Measurements from ENCODE around the gene NKX1-1. TPM values are rescaled to one million over a fixed set of nuclear protein-coding genes. Genes with fewer than 3 reads are reported as not detected.
A peak's percentile ranks its signal among the peaks of the same experiment; 100 is the strongest.

The NKX1-1 gene
- total RNA-seq, 1 donor from 2014 or later, result not detected

DNA sequence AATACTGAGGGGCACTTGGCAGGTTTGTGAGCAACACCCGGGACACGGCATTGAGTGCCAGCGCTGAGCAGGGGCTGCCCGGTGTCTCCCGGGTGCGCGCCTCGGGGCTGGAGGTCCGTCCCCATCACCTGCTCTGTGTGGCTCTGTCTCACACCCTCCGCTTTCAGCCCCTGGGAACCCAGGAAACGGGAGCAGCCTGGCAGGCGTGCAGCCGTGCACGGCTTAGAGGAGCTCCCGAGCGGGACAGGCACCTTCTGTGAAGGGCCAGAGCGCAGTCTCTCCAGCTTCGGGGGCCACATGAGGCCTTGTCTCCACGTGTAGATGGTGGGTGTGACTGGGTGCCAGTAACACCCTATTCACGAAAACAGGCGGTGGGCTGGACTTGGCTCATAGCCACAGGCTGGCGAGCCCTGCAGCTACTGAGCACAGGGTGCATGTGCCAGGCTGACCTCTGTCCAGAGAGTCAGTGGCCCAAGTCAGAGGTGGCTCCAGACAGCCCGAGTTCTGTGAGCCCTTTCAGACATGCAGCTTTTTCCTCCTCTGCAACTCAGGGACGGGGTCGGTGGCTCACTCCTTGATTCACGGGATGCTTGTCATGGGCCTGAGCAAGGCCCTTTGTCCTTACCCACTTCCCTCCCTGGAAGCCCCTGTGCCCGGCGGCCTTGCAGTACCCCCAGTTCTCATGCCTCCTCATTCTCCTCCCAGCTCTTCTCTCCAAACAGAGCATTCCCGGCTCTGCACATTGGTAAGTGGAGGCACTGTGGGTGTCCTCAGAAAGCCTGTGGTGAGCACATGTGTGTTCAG is 35.7 kb downstream of the NKX1-1 start:
- peak; percentile 7 for DNase-seq

DNA sequence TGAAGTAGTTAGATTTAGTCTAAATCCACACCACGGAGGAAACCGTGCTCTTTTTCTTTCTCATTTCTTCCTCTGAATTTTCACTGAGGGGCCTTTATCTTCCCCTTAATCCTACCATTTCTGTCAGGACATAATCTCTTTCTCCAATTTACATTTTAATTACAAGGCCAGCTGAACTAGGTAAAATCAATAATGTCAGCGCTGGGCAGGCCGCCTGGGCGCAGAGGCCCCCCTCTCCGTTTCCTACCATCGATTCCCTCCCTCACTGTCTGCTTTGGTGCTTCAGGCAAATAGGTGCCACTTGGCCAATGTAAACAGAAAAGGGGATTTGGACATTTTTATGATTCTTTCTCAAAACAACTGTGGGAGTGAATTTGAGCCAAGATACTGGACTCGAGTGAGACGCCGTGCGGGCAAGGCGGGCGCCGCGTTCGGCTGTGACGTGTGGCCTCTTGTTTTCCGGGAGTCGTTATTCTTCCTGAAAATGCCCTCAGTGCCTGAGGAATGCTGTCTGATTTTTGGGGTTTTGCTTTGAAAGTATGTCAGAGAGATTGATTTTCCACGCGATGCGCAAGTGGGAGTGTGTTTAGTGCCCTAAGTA is 36.7 kb downstream of the NKX1-1 start:
- Histone ChIP-seq H3K27ac (replicated peaks) (no peak overlapping the region), H3K36me3 (peaks cover 36% of the 10 kb centered on the region), H3K9me3 (replicated peaks) (no peaks in the 10 kb centered on the region), H3K4me3 (no peak overlapping the region), H3K27me3 (ENCODE audit: low read depth) (no peaks in the 10 kb centered on the region), H3K4me1 (no peaks in the 10 kb centered on the region)
- peak; percentile 4 for DNase-seq
- intact Hi-C loops (cut with micrococcal nuclease), result no loop called here
- TF ChIP-seq, protein P1, sequence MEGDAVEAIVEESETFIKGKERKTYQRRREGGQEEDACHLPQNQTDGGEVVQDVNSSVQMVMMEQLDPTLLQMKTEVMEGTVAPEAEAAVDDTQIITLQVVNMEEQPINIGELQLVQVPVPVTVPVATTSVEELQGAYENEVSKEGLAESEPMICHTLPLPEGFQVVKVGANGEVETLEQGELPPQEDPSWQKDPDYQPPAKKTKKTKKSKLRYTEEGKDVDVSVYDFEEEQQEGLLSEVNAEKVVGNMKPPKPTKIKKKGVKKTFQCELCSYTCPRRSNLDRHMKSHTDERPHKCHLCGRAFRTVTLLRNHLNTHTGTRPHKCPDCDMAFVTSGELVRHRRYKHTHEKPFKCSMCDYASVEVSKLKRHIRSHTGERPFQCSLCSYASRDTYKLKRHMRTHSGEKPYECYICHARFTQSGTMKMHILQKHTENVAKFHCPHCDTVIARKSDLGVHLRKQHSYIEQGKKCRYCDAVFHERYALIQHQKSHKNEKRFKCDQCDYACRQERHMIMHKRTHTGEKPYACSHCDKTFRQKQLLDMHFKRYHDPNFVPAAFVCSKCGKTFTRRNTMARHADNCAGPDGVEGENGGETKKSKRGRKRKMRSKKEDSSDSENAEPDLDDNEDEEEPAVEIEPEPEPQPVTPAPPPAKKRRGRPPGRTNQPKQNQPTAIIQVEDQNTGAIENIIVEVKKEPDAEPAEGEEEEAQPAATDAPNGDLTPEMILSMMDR (IDR thresholded peaks at IDR 0.05; ENCODE audit: borderline replicate concordance), result no peak

More for the DNA sequence above, 35.7 kb downstream of the NKX1-1 start:
- Histone ChIP-seq H3K27ac (replicated peaks) (no peak overlapping the region), H3K27me3 (ENCODE audit: low read depth) (no peaks in the 10 kb centered on the region), H3K9me3 (replicated peaks) (no peaks in the 10 kb centered on the region), H3K4me3 (no peak overlapping the region), H3K4me1 (no peaks in the 10 kb centered on the region), H3K36me3 (peaks cover 44% of the 10 kb centered on the region)
- intact Hi-C loops (cut with micrococcal nuclease), result no loop called here
- TF ChIP-seq, protein P1 (IDR thresholded peaks at IDR 0.05; ENCODE audit: borderline replicate concordance), result no peak

DNA sequence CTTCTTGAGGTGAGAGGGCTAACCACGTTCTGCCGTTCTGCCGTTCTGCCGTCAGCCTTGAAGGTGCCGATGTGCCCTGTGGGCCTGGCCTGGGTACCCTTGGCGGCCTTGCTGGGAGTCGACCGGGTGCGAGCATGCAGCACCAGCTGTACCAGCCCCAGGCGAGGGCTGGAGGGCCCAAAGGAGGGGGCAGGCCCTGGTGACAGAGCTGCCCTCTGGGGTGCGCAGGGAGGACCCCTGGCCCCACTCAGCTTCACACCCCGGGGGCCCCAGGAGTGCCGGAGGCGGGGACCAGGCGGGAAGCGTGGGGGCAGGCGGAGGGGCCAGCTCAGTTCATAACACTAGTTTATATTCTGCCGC is 37.2 kb downstream of the NKX1-1 start:
- no peak overlapping the region for H3K4me3 ChIP-seq
- peak; percentile 7 for DNase-seq
- TF ChIP-seq, protein P1 (IDR thresholded peaks at IDR 0.05; ENCODE audit: borderline replicate concordance), result no peak
- peaks cover 36% of the 10 kb centered on the region for H3K36me3 ChIP-seq
- H3K4me1 ChIP-seq, result no peaks in the 10 kb centered on the region
- H3K27ac ChIP-seq (replicated peaks), result no peak overlapping the region
- intact Hi-C loops (cut with micrococcal nuclease), result no loop called here
- no peaks in the 10 kb centered on the region for H3K27me3 ChIP-seq (ENCODE audit: low read depth)
- no peaks in the 10 kb centered on the region for H3K9me3 ChIP-seq (replicated peaks)

DNA sequence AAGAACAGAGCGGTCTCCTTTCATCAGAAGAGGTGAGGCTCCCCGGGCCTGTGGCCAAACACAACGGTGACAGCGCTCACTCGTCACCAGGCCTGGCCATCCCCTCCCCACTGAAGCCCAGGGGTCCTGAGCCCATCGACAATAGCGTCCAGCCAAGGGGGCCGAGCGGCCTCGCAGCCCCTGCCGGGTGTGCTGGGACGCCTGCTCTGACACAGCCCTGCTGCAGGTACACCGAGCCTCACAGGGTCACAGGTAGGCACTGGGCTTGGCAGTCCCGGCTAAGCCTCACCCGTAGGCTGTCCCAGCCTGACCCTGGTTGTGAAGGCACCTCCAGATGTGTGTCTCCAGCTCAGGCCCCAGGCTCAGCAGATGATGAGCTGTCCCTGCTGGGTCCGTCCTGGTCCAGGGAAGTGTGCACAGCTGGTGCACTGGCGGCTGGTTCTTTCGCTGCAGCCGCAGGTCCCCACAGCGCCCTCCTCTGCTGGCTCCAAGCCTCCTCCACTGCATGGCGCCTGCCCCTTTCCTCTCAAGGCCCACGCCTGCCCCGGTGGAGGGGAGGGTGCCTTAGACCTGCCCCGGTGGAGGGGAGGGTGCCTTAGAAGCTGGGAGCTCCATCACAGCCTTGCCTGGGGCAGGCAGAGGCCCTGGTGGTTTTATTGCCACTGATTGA is 37.7 kb downstream of the NKX1-1 start:
- intact Hi-C loops (cut with micrococcal nuclease), result no loop called here
- H3K36me3 ChIP-seq, result peaks cover 36% of the 10 kb centered on the region
- H3K9me3 ChIP-seq (replicated peaks), result no peaks in the 10 kb centered on the region

DNA sequence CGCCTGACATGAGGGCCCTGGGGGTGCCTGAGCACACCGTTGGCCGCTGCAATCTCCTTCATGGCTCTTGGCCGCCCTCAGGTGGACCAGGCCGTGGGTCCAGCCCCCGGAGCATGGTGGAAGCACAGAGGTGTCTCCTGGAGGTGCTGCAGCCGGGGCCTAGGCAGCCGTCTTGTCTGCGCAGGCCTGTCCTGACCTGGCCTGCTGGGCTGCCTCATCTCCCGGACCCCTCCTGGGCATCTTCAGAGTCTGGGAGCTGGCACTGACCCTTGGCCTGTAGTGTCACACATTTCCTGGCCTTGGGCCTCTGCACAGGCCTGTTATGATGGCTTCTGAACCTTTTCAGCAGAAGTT is 38.3 kb downstream of the NKX1-1 start:
- no peak overlapping the region for H3K4me3 ChIP-seq
- no peak for DNase-seq
- H3K4me1 ChIP-seq, result no peaks in the 10 kb centered on the region
- no peaks in the 10 kb centered on the region for H3K27me3 ChIP-seq (ENCODE audit: low read depth)
- no peak overlapping the region for H3K27ac ChIP-seq (replicated peaks)
- TF ChIP-seq, protein P1 (IDR thresholded peaks at IDR 0.05; ENCODE audit: borderline replicate concordance), result no peak
- intact Hi-C loops (cut with micrococcal nuclease), result no loop called here
- peaks cover 33% of the 10 kb centered on the region for H3K36me3 ChIP-seq
- no peaks in the 10 kb centered on the region for H3K9me3 ChIP-seq (replicated peaks)

More for the DNA sequence above, 37.7 kb downstream of the NKX1-1 start:
- no peaks in the 10 kb centered on the region for H3K27me3 ChIP-seq (ENCODE audit: low read depth)
- DNase-seq, result peak; percentile 4
- no peaks in the 10 kb centered on the region for H3K4me1 ChIP-seq
- TF ChIP-seq, protein P1 (IDR thresholded peaks at IDR 0.05; ENCODE audit: borderline replicate concordance), result no peak
- H3K27ac ChIP-seq (replicated peaks), result no peak overlapping the region
- no peak overlapping the region for H3K4me3 ChIP-seq
